ENCODE measurements around the gene TMEM121B. TPM values are rescaled to one million over a fixed set of nuclear protein-coding genes. Genes with fewer than 3 reads are reported as not detected.

The TMEM121B gene
- total and polyA plus RNA-seq, 4 donors: 0.06 to 0.17 (median 0.10) TPM

- no peaks in the 10 kb centered on the region for H3K36me3 ChIP-seq (ENCODE audit: control insufficient read depth in 4 of 4, insufficient read depth in 3 of 4, low read depth in 1 of 4, low read length in 3 of 4)
- no peak for DNase-seq (ENCODE audit: low spot score)
- WGBS: 96% methylated on average over 3 of the region's 3 CpGs
- peaks cover 9 to 40% (median 32%) of the 10 kb centered on the region in 4 donors for H3K4me1 ChIP-seq (ENCODE audit: control insufficient read depth in 4 of 4, insufficient read depth in 4 of 4, low read length in 3 of 4)
- H3K9me3 ChIP-seq (ENCODE audit: control insufficient read depth in 4 of 4, low read length in 3 of 4): no peaks in the 10 kb centered on the region
- H3K4me3 ChIP-seq (ENCODE audit: low read depth in 1 of 3, low read length in 3 of 3): no peak overlapping the region
- no peak overlapping the region for H3K9ac ChIP-seq (ENCODE audit: low read depth in 1 of 2, low read length in 2 of 2)
- TF ChIP-seq, protein P1, sequence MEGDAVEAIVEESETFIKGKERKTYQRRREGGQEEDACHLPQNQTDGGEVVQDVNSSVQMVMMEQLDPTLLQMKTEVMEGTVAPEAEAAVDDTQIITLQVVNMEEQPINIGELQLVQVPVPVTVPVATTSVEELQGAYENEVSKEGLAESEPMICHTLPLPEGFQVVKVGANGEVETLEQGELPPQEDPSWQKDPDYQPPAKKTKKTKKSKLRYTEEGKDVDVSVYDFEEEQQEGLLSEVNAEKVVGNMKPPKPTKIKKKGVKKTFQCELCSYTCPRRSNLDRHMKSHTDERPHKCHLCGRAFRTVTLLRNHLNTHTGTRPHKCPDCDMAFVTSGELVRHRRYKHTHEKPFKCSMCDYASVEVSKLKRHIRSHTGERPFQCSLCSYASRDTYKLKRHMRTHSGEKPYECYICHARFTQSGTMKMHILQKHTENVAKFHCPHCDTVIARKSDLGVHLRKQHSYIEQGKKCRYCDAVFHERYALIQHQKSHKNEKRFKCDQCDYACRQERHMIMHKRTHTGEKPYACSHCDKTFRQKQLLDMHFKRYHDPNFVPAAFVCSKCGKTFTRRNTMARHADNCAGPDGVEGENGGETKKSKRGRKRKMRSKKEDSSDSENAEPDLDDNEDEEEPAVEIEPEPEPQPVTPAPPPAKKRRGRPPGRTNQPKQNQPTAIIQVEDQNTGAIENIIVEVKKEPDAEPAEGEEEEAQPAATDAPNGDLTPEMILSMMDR (IDR thresholded peaks at IDR 0.05; ENCODE audit: low read depth, low read length, missing input control): no peak
- TF ChIP-seq, protein P2, sequence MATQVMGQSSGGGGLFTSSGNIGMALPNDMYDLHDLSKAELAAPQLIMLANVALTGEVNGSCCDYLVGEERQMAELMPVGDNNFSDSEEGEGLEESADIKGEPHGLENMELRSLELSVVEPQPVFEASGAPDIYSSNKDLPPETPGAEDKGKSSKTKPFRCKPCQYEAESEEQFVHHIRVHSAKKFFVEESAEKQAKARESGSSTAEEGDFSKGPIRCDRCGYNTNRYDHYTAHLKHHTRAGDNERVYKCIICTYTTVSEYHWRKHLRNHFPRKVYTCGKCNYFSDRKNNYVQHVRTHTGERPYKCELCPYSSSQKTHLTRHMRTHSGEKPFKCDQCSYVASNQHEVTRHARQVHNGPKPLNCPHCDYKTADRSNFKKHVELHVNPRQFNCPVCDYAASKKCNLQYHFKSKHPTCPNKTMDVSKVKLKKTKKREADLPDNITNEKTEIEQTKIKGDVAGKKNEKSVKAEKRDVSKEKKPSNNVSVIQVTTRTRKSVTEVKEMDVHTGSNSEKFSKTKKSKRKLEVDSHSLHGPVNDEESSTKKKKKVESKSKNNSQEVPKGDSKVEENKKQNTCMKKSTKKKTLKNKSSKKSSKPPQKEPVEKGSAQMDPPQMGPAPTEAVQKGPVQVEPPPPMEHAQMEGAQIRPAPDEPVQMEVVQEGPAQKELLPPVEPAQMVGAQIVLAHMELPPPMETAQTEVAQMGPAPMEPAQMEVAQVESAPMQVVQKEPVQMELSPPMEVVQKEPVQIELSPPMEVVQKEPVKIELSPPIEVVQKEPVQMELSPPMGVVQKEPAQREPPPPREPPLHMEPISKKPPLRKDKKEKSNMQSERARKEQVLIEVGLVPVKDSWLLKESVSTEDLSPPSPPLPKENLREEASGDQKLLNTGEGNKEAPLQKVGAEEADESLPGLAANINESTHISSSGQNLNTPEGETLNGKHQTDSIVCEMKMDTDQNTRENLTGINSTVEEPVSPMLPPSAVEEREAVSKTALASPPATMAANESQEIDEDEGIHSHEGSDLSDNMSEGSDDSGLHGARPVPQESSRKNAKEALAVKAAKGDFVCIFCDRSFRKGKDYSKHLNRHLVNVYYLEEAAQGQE (IDR thresholded peaks at IDR 0.05): no peak
- no peak for TF ChIP-seq GABPA (IDR thresholded peaks at IDR 0.05 in 1 of 2, conservative IDR thresholded peaks at IDR 0.05 in 1 of 2)
- peak overlapping the region in 1 of 2 donors; percentile 74 for H3K27ac ChIP-seq (ENCODE audit: low read depth in 1 of 2, low read length in 2 of 2)
- no peaks in the 10 kb centered on the region for H3K27me3 ChIP-seq (ENCODE audit: control insufficient read depth in 4 of 4, insufficient read depth in 4 of 4, low read length in 3 of 4)
These were observed 40.8 kb upstream of the TMEM121B start for GRCh38 chr22:17161991-17162390.

DNA sequence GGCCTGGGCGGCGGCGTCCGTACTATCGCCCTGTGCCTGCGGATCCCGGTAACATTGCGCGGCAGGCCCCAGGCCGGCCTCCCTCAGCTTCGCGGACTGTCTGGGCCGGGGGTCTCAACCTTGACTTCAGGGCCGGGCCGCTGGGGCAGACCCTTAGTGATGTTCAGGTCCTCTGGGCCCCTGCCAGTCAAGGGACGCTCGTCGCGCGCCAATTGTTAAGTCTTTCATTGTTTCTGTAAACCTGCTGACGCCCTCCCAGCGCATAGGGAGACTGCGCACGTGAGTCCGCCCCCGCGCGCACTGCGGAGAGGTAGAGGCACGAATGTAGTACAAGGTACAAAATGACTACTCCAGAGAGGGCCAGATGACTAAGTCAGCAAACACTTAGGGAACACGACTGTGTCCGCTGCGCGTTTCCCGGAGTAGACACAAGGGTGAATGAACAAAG, 38.4 kb upstream of the TMEM121B start:
- peaks cover 9 to 48% (median 30%) of the 10 kb centered on the region in 4 donors for H3K4me1 ChIP-seq (ENCODE audit: control insufficient read depth in 4 of 4, insufficient read depth in 4 of 4, low read length in 3 of 4)

More for the DNA sequence above, 38.4 kb upstream of the TMEM121B start:
- H3K36me3 ChIP-seq (ENCODE audit: control insufficient read depth in 4 of 4, insufficient read depth in 3 of 4, low read depth in 1 of 4, low read length in 3 of 4): no peaks in the 10 kb centered on the region
- no peaks in the 10 kb centered on the region for H3K27me3 ChIP-seq (ENCODE audit: control insufficient read depth in 4 of 4, insufficient read depth in 4 of 4, low read length in 3 of 4)
- peak overlapping the region; percentile 97 to 99 for H3K27ac ChIP-seq (ENCODE audit: low read depth in 1 of 2, low read length in 2 of 2)
- peak overlapping the region; percentile 60 to 78 (median 63) for H3K4me3 ChIP-seq (ENCODE audit: low read depth in 1 of 3, low read length in 3 of 3)
- H3K9ac ChIP-seq (ENCODE audit: low read depth in 1 of 2, low read length in 2 of 2): peak overlapping the region; percentile 49 to 59
- DNase-seq (ENCODE audit: low spot score): peak; percentile 58
- 3% methylated on average over 35 of the region's 35 CpGs for WGBS
- H3K9me3 ChIP-seq (ENCODE audit: control insufficient read depth in 4 of 4, low read length in 3 of 4): no peaks in the 10 kb centered on the region
- TF ChIP-seq EGR1 (IDR thresholded peaks at IDR 0.05; ENCODE audit: low read depth in 2 of 2): peak; percentile 87 to 98
- TF ChIP-seq YY1 (IDR thresholded peaks at IDR 0.05): peak; percentile 84
- TF ChIP-seq, protein P3, sequence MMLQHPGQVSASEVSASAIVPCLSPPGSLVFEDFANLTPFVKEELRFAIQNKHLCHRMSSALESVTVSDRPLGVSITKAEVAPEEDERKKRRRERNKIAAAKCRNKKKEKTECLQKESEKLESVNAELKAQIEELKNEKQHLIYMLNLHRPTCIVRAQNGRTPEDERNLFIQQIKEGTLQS (IDR thresholded peaks at IDR 0.05): no peak
- TF ChIP-seq JUND (IDR thresholded peaks at IDR 0.05): peak in 1 of 2 donors; percentile 63
- TF ChIP-seq HNF4A (conservative IDR thresholded peaks at IDR 0.05): peak; percentile 19 to 70
- TF ChIP-seq RXRA (IDR thresholded peaks at IDR 0.05): peak in 1 of 2 donors; percentile 71
- TF ChIP-seq RAD21 (IDR thresholded peaks at IDR 0.05): no peak
- no peak for TF ChIP-seq NR2F2 (IDR thresholded peaks at IDR 0.05)
- TF ChIP-seq, protein P2 (IDR thresholded peaks at IDR 0.05): peak; percentile 72
- TF ChIP-seq SP1 (IDR thresholded peaks at IDR 0.05): peak; percentile 6
- TF ChIP-seq, protein P4, sequence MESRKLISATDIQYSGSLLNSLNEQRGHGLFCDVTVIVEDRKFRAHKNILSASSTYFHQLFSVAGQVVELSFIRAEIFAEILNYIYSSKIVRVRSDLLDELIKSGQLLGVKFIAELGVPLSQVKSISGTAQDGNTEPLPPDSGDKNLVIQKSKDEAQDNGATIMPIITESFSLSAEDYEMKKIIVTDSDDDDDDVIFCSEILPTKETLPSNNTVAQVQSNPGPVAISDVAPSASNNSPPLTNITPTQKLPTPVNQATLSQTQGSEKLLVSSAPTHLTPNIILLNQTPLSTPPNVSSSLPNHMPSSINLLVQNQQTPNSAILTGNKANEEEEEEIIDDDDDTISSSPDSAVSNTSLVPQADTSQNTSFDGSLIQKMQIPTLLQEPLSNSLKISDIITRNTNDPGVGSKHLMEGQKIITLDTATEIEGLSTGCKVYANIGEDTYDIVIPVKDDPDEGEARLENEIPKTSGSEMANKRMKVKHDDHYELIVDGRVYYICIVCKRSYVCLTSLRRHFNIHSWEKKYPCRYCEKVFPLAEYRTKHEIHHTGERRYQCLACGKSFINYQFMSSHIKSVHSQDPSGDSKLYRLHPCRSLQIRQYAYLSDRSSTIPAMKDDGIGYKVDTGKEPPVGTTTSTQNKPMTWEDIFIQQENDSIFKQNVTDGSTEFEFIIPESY (IDR thresholded peaks at IDR 0.05): no peak

Data from liver (tissue), 9 donors.